Thyroid gland (tissue), 4 donors: ENCODE measurements around the gene NEURL1.

Experiments used
- POLR2A ChIP-seq, 2 donors: fragments of 450-650 bp; IDR thresholded peaks; one replicate each; pipeline ENCODE4 v1.6.1; 2017; ENCODE audit warnings: antibody characterized with exemption in 2 of 2, mild to moderate bottlenecking in 2 of 2, moderate library complexity in 1 of 2
- TF ChIP-seq, protein P1 (sequence below), 6 experiments: fragments of 200-600 bp in 3 of 6; fragments of 450-650 bp in 3 of 6; sonication (generic) in 3 of 6; IDR thresholded peaks; one replicate each; pipeline ENCODE4 v1.5.1; 2016 to 2019; ENCODE audit warnings: antibody characterized with exemption in 6 of 6, mild to moderate bottlenecking in 2 of 6, inconsistent platforms in 1 of 6, moderate library complexity in 1 of 6

DNA sequence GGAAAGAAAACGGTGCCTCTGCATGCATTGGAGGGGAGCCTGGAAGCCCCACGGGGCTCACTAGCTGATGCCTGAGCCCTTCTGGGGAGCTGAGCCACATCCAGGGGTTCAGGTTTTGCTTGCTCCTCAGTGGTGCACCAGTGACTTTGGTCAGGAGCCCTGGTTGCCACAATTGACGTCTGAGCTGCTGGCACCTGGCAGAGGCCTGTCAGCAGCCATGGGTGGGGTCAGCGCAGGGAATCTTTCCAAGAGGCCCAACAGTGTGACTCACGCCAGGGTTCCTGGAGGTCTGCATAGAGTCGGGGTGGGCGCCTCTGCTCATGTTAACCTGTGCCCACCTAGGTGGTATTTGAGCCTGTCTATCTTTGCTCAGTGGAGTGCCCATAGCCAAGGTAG, 138.7 kb downstream of the NEURL1 start:
- TF ChIP-seq, protein P1, sequence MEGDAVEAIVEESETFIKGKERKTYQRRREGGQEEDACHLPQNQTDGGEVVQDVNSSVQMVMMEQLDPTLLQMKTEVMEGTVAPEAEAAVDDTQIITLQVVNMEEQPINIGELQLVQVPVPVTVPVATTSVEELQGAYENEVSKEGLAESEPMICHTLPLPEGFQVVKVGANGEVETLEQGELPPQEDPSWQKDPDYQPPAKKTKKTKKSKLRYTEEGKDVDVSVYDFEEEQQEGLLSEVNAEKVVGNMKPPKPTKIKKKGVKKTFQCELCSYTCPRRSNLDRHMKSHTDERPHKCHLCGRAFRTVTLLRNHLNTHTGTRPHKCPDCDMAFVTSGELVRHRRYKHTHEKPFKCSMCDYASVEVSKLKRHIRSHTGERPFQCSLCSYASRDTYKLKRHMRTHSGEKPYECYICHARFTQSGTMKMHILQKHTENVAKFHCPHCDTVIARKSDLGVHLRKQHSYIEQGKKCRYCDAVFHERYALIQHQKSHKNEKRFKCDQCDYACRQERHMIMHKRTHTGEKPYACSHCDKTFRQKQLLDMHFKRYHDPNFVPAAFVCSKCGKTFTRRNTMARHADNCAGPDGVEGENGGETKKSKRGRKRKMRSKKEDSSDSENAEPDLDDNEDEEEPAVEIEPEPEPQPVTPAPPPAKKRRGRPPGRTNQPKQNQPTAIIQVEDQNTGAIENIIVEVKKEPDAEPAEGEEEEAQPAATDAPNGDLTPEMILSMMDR (IDR thresholded peaks at IDR 0.05), result no peak
- TF ChIP-seq POLR2A (IDR thresholded peaks at IDR 0.05), result no peak
